HL-60 (cell line): ENCODE results near the gene GET4.

ENCODE experiments used
- GABPA ChIP-seq: IDR thresholded peaks from 2 replicates; pipeline ENCODE4 v1.6.1; 2012; ENCODE audit warnings: low read depth
- POLR2AphosphoS5 ChIP-seq: IDR thresholded peaks from 2 replicates; pipeline ENCODE4 v1.6.1; 2012; ENCODE audit warnings: low read depth
- TF ChIP-seq, protein P1 (sequence below): IDR thresholded peaks from one replicate; pipeline ENCODE4 v1.5.1; 2011; ENCODE audit warnings: low read length, control low read depth, inconsistent platforms; ENCODE audit not compliant: insufficient read depth
- TF ChIP-seq, protein P2 (sequence below): IDR thresholded peaks from 2 replicates; pipeline ENCODE4 v1.6.1; 2012; ENCODE audit warnings: low read depth; ENCODE audit not compliant: insufficient replicate concordance

GRCh38 chr7:887488-887820 is 11.1 kb downstream of the GET4 start:
- no peak for TF ChIP-seq GABPA
- TF ChIP-seq, protein P1, sequence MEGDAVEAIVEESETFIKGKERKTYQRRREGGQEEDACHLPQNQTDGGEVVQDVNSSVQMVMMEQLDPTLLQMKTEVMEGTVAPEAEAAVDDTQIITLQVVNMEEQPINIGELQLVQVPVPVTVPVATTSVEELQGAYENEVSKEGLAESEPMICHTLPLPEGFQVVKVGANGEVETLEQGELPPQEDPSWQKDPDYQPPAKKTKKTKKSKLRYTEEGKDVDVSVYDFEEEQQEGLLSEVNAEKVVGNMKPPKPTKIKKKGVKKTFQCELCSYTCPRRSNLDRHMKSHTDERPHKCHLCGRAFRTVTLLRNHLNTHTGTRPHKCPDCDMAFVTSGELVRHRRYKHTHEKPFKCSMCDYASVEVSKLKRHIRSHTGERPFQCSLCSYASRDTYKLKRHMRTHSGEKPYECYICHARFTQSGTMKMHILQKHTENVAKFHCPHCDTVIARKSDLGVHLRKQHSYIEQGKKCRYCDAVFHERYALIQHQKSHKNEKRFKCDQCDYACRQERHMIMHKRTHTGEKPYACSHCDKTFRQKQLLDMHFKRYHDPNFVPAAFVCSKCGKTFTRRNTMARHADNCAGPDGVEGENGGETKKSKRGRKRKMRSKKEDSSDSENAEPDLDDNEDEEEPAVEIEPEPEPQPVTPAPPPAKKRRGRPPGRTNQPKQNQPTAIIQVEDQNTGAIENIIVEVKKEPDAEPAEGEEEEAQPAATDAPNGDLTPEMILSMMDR = no peak
- TF ChIP-seq, protein P2, sequence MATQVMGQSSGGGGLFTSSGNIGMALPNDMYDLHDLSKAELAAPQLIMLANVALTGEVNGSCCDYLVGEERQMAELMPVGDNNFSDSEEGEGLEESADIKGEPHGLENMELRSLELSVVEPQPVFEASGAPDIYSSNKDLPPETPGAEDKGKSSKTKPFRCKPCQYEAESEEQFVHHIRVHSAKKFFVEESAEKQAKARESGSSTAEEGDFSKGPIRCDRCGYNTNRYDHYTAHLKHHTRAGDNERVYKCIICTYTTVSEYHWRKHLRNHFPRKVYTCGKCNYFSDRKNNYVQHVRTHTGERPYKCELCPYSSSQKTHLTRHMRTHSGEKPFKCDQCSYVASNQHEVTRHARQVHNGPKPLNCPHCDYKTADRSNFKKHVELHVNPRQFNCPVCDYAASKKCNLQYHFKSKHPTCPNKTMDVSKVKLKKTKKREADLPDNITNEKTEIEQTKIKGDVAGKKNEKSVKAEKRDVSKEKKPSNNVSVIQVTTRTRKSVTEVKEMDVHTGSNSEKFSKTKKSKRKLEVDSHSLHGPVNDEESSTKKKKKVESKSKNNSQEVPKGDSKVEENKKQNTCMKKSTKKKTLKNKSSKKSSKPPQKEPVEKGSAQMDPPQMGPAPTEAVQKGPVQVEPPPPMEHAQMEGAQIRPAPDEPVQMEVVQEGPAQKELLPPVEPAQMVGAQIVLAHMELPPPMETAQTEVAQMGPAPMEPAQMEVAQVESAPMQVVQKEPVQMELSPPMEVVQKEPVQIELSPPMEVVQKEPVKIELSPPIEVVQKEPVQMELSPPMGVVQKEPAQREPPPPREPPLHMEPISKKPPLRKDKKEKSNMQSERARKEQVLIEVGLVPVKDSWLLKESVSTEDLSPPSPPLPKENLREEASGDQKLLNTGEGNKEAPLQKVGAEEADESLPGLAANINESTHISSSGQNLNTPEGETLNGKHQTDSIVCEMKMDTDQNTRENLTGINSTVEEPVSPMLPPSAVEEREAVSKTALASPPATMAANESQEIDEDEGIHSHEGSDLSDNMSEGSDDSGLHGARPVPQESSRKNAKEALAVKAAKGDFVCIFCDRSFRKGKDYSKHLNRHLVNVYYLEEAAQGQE = no peak
- TF ChIP-seq POLR2AphosphoS5 = no peak
